CD4-positive, alpha-beta memory T cell (primary cell): Measurements from ENCODE around the gene BMPR1B. TPM values are rescaled to one million over a fixed set of nuclear protein-coding genes. Genes with fewer than 3 reads are reported as not detected.
"Not testable (repeated sequence)": the region's sequence is repeated elsewhere in the genome, so short reads cannot be mapped to it uniquely, and the experiment has no call there.

Source experiments
- CTCF ChIA-PET: fragments of 350-600 bp; sonication (Branson Sonifier 250); formaldehyde crosslinking; loops from one replicate; lab custom pipeline; 2021; ENCODE audit warnings: inconsistent platforms; ENCODE audit not compliant: partially characterized antibody; lab: Charles Lee
- POLR2A ChIA-PET: fragments of 350-600 bp; sonication (Branson Sonifier 250); formaldehyde crosslinking; loops from one replicate; lab custom pipeline; 2021; ENCODE audit not compliant: partially characterized antibody; lab: Charles Lee
- DNase-seq, 5 donors: peaks; one replicate each; pipeline versions ENCODE4 v3.0.0 to v3.0.0-alpha.2; 2020 to 2022; ENCODE audit warnings: mixed read lengths in 1 of 5
- H3K27ac ChIP-seq: one replicate; pipeline ENCODE4 v1.7.0; 2013; ENCODE audit warnings: low read depth, low read length
- H3K27me3 ChIP-seq: 2 replicates; pipeline ENCODE4 v1.7.0; 2013; ENCODE audit warnings: mild to moderate bottlenecking, low read length, moderate library complexity; ENCODE audit not compliant: insufficient read depth
- H3K36me3 ChIP-seq: 2 replicates; pipeline ENCODE4 v1.7.0; 2013; ENCODE audit warnings: mild to moderate bottlenecking, low read length, moderate library complexity; ENCODE audit not compliant: insufficient read depth
- H3K4me1 ChIP-seq: 2 replicates; pipeline ENCODE4 v1.7.0; 2013; ENCODE audit warnings: mild to moderate bottlenecking, low read length, moderate library complexity; ENCODE audit not compliant: insufficient read depth
- H3K4me3 ChIP-seq, 2 donors: one replicate each; pipeline ENCODE4 v1.7.0; 2013; ENCODE audit warnings: low read length in 2 of 2, mild to moderate bottlenecking in 1 of 2
- H3K9me3 ChIP-seq, 2 donors: one replicate each; pipeline ENCODE4 v1.7.0; 2013; ENCODE audit warnings: low read length in 2 of 2, control low read depth in 1 of 2; ENCODE audit not compliant: control insufficient read depth in 1 of 2
- H3K27ac Mint-ChIP-seq, 7 donors: one replicate each; pipeline ENCODE4 v1.8.0; 2020 to 2021; ENCODE audit warnings: mixed read lengths in 7 of 7, mild to moderate bottlenecking in 6 of 7, inconsistent platforms in 3 of 7, moderate library complexity in 3 of 7
- H3K27me3 Mint-ChIP-seq, 2 donors: one replicate each; pipeline ENCODE4 v1.8.0; 2020 to 2021; ENCODE audit warnings: mixed read lengths in 2 of 2
- H3K36me3 Mint-ChIP-seq, 2 donors: one replicate each; pipeline ENCODE4 v1.8.0; 2020 to 2021; ENCODE audit warnings: mixed read lengths in 2 of 2, inconsistent platforms in 1 of 2, mild to moderate bottlenecking in 1 of 2
- H3K4me1 Mint-ChIP-seq, 4 donors: one replicate each; pipeline ENCODE4 v1.8.0; 2020 to 2021; ENCODE audit warnings: mixed read lengths in 4 of 4, mild to moderate bottlenecking in 1 of 4
- H3K4me3 Mint-ChIP-seq, 8 donors: one replicate each; pipeline ENCODE4 v1.8.0; 2020 to 2021; ENCODE audit warnings: mixed read lengths in 8 of 8, mild to moderate bottlenecking in 7 of 8, moderate library complexity in 6 of 8, inconsistent platforms in 3 of 8
- H3K9me3 Mint-ChIP-seq, 8 donors: one replicate each; pipeline ENCODE4 v1.8.0; 2020 to 2021; ENCODE audit warnings: mixed read lengths in 8 of 8, mild to moderate bottlenecking in 5 of 8, inconsistent platforms in 3 of 8, moderate library complexity in 1 of 8
- intact Hi-C: fragments of 100-400 bp; cut with micrococcal nuclease; formaldehyde crosslinking; loops from one replicate; pipeline ENCODE4 v1.15.1; 2023
- polyA plus RNA-seq, 2 donors: library from polyadenylated mRNA; unstranded; fragments of 300-500 nt; fragmentation: Illumina TruSeq; gene quantifications; one replicate each; pipeline ENCODE4 v1.2.3, GENCODE V29; 2021
- total RNA-seq, 2 experiments: library from RNA; stranded (reverse); gene quantifications; one replicate each; pipeline ENCODE4 v1.2.3, GENCODE V29; 2021

Gene BMPR1B
- total and polyA plus RNA-seq, 4 experiments from 2014 or later, result 0.17 TPM; not detected in 3

GRCh38 chr4:94833394-94833793, 75.6 kb downstream of the BMPR1B start:
- Histone ChIP-seq H3K36me3 (no peaks in the 10 kb centered on the region), H3K27me3 (no peaks in the 10 kb centered on the region), H3K4me1 (no peaks in the 10 kb centered on the region), H3K4me3 (no peak overlapping the region), H3K27ac (no peak overlapping the region), H3K9me3 (no peaks in the 10 kb centered on the region)
- Mint-ChIP-seq H3K9me3 (peaks cover 0 to 2% (median 0%) of the 10 kb centered on the region in 8 donors), H3K4me1 (no peaks in the 10 kb centered on the region), H3K36me3 (no peaks in the 10 kb centered on the region), H3K27ac (no peak overlapping the region), H3K27me3 (no peaks in the 10 kb centered on the region), H3K4me3 (no peak overlapping the region)
- CTCF ChIA-PET, result no interaction called here
- no peak for DNase-seq
- POLR2A ChIA-PET, result no interaction called here
- intact Hi-C loops, result no loop called here

- intact Hi-C loops, result no loop called here
- DNase-seq, result no peak
- CTCF ChIA-PET, result no interaction called here
- Mint-ChIP-seq H3K36me3 (no peaks in the 10 kb centered on the region), H3K4me1 (no peaks in the 10 kb centered on the region), H3K4me3 (no peak overlapping the region), H3K27ac (no peak overlapping the region), H3K27me3 (no peaks in the 10 kb centered on the region), H3K9me3 (peaks cover 0 to 2% (median 0%) of the 10 kb centered on the region in 8 donors)
- H3K9me3 ChIP-seq, result no peaks in the 10 kb centered on the region
- no peaks in the 10 kb centered on the region for H3K4me1 ChIP-seq
- H3K36me3 ChIP-seq, result no peaks in the 10 kb centered on the region
- POLR2A ChIA-PET, result no interaction called here
- H3K27me3 ChIP-seq, result no peaks in the 10 kb centered on the region
- no peak overlapping the region for H3K27ac ChIP-seq
- H3K4me3 ChIP-seq, result no peak overlapping the region
These were observed 76.7 kb downstream of the BMPR1B start for GRCh38 chr4:94834501-94834900.

- H3K27ac ChIP-seq, H3K27me3 Mint-ChIP-seq, H3K4me1 Mint-ChIP-seq, H3K36me3 ChIP-seq, H3K4me3 ChIP-seq, H3K27ac Mint-ChIP-seq, H3K4me3 Mint-ChIP-seq, H3K27me3 ChIP-seq, POLR2A ChIA-PET, H3K4me1 ChIP-seq, CTCF ChIA-PET, H3K9me3 Mint-ChIP-seq, H3K9me3 ChIP-seq, intact Hi-C loops, DNase-seq, H3K36me3 Mint-ChIP-seq: not testable (repeated sequence)
These were observed 83.6 kb downstream of the BMPR1B start for GRCh38 chr4:94841166-94841863.

GRCh38 chr4:94841864-94842221, 84.1 kb downstream of the BMPR1B start:
- Histone ChIP-seq H3K27me3 (no peaks in the 10 kb centered on the region), H3K9me3 (no peaks in the 10 kb centered on the region), H3K27ac (no peak overlapping the region), H3K36me3 (no peaks in the 10 kb centered on the region), H3K4me1 (no peaks in the 10 kb centered on the region), H3K4me3 (no peak overlapping the region)
- intact Hi-C loops, result no loop called here
- ChIA-PET POLR2A (no interaction called here), CTCF (no interaction called here)
- Mint-ChIP-seq H3K27ac (no peak overlapping the region), H3K9me3 (peaks cover 0 to 5% (median 0%) of the 10 kb centered on the region in 8 donors), H3K27me3 (no peaks in the 10 kb centered on the region), H3K4me1 (no peaks in the 10 kb centered on the region), H3K36me3 (no peaks in the 10 kb centered on the region), H3K4me3 (no peak overlapping the region)
- no peak for DNase-seq

GRCh38 chr4:94843216-94843615, 85.5 kb downstream of the BMPR1B start:
- intact Hi-C loops, result no loop called here
- no peaks in the 10 kb centered on the region for H3K9me3 ChIP-seq
- Mint-ChIP-seq H3K27me3 (no peaks in the 10 kb centered on the region), H3K36me3 (no peaks in the 10 kb centered on the region), H3K9me3 (peaks cover 0 to 6% (median 0%) of the 10 kb centered on the region in 8 donors), H3K4me3 (no peak overlapping the region), H3K4me1 (no peaks in the 10 kb centered on the region), H3K27ac (no peak overlapping the region)
- H3K4me1 ChIP-seq, result no peaks in the 10 kb centered on the region
- H3K4me3 ChIP-seq, result no peak overlapping the region
- ChIA-PET CTCF (interaction anchor here (1.0 kb wide), 1 partner anchor 24 kb away, joined by 3 read pairs; no protein-coding TSS in a partner anchor), POLR2A (no interaction called here)
- DNase-seq, result no peak
- H3K27ac ChIP-seq, result no peak overlapping the region
- H3K27me3 ChIP-seq, result no peaks in the 10 kb centered on the region
- no peaks in the 10 kb centered on the region for H3K36me3 ChIP-seq

GRCh38 chr4:94848326-94848725, 90.6 kb downstream of the BMPR1B start:
- DNase-seq, result no peak
- Mint-ChIP-seq H3K9me3 (peaks cover 0 to 6% (median 0%) of the 10 kb centered on the region in 8 donors), H3K27me3 (no peaks in the 10 kb centered on the region), H3K4me1 (no peaks in the 10 kb centered on the region), H3K4me3 (no peak overlapping the region), H3K27ac (no peak overlapping the region), H3K36me3 (no peaks in the 10 kb centered on the region)
- Histone ChIP-seq H3K27ac (no peak overlapping the region), H3K36me3 (no peaks in the 10 kb centered on the region), H3K4me3 (no peak overlapping the region), H3K4me1 (no peaks in the 10 kb centered on the region), H3K27me3 (no peaks in the 10 kb centered on the region), H3K9me3 (no peaks in the 10 kb centered on the region)
- CTCF ChIA-PET, result no interaction called here
- POLR2A ChIA-PET, result no interaction called here
- intact Hi-C loops, result no loop called here

GRCh38 chr4:94849901-94850300, 92.1 kb downstream of the BMPR1B start:
- no peaks in the 10 kb centered on the region for H3K27me3 Mint-ChIP-seq
- DNase-seq, result no peak
- H3K9me3 ChIP-seq, result no peaks in the 10 kb centered on the region
- no peaks in the 10 kb centered on the region for H3K4me1 Mint-ChIP-seq
- no peak overlapping the region for H3K4me3 Mint-ChIP-seq
- no peaks in the 10 kb centered on the region for H3K4me1 ChIP-seq
- H3K36me3 Mint-ChIP-seq, result no peaks in the 10 kb centered on the region
- H3K4me3 ChIP-seq, result no peak overlapping the region
- no peaks in the 10 kb centered on the region for H3K27me3 ChIP-seq
- ChIA-PET POLR2A (no interaction called here), CTCF (no interaction called here)
- H3K27ac ChIP-seq, result no peak overlapping the region
- H3K27ac Mint-ChIP-seq, result no peak overlapping the region
- peaks cover 0 to 6% (median 0%) of the 10 kb centered on the region in 8 donors for H3K9me3 Mint-ChIP-seq
- intact Hi-C loops, result no loop called here
- no peaks in the 10 kb centered on the region for H3K36me3 ChIP-seq
